A375 (cell line): ENCODE measurements around the gene TAPBP. TPM values are rescaled to one million over a fixed set of nuclear protein-coding genes. Genes with fewer than 3 reads are reported as not detected.

Source experiments
- total RNA-seq: library from RNA; depleted of rRNA; stranded (reverse); fragments of >200 nt; shearing (Covaris generic); gene quantifications from 2 replicates; pipeline ENCODE4 v1.2.3, GENCODE V29; 2014; rRNA removed

The TAPBP gene
- 29.4 and 33.8 TPM in 2 replicates for total RNA-seq

GRCh38 chr6:33313709-33314514 is at the start of gene TAPBP:
Gene TAPBP (minus strand): TSS chr6:33314078. CDS start chr6:33314041, 37 bp downstream.

DNA sequence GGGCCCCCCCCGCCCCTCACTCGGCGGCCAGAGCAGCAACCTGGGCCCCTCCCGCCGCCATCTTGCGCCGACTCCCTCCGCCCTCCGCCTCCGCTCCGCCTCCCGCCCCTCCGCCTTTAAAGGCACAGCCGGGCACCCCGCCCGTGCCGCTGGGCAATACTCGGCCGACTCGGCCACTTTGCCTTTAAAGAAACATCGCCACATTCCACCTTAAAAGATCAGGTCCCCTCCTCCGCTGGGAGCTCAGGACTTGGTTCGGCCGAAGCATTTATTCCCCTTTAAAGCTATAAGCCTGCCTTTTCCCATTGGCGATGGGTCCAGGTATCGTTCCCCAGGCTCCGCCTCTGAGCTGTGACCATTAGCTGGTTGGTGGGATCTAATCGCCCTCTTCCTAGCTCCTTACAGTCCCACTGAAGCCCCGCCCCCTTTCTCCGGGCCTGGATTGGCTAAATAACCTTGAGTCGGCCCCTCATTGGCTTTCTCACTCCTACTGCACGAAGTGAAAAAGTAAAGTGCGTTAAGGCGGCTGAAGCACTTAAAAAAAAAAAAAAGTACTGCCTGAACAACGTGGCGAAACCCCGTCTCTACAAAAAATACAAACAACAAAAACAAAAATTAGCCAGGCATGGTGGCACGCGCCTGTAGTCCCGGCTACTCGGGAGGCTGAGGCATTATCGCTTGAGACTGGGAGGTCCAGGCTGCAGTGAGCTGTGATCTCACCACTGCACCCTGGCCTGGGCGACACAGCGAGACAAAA is 4.0 kb upstream of the TAPBP start, which contains the start of gene ZBTB22:
TSS of gene ZBTB22 (minus strand) at position 76 of the 757 bp plus-strand sequence. CDS start 828 bp downstream, outside the sequence.

GRCh38 chr6:33298773-33299236 is 15.1 kb downstream of the TAPBP start, which contains the start of gene RGL2:
Gene RGL2 (minus strand): TSS chr6:33298942. CDS start chr6:33298610, 332 bp downstream.

GRCh38 chr6:33288921-33289783 is 24.7 kb downstream of the TAPBP start, which contains the start of the genes PFDN6 and WDR46:
Gene PFDN6 (plus strand): TSS chr6:33289601. CDS start chr6:33289857, 256 bp downstream.
Gene WDR46 (minus strand): TSS chr6:33289239. CDS start chr6:33289170, 69 bp downstream.

GRCh38 chr6:33276864-33277662 is 36.8 kb downstream of the TAPBP start, which contains the start of gene B3GALT4:
Gene B3GALT4 (plus strand): TSS chr6:33277123. CDS start chr6:33277420, 297 bp downstream.

GRCh38 chr6:33271468-33272274 is 42.2 kb downstream of the TAPBP start, which contains the start of the genes RPS18 and VPS52:
Gene RPS18 (plus strand): TSS chr6:33272075. CDS start chr6:33272120, 45 bp downstream.
Gene VPS52 (minus strand): TSS chr6:33271876. CDS start chr6:33271675, 201 bp downstream.

Other genes with a start within 250 kb of the TAPBP start
- 147 and 155 TPM in 2 replicates for gene HLA-DPA1, start 240.4 kb downstream of the TAPBP start, total RNA-seq
- gene HLA-DPB1, start 238.1 kb downstream of the TAPBP start, total RNA-seq: 96.3 and 110 TPM in 2 replicates
- gene COL11A2, start 121.6 kb downstream of the TAPBP start, total RNA-seq: 4.9 and 7.6 TPM in 2 replicates
- 23.0 and 23.8 TPM in 2 replicates for gene RXRB, start 113.4 kb downstream of the TAPBP start, total RNA-seq
- gene SLC39A7, start 113.2 kb downstream of the TAPBP start, total RNA-seq: 72.3 and 75.1 TPM in 2 replicates
- gene HSD17B8, start 109.4 kb downstream of the TAPBP start, total RNA-seq: 19.9 and 28.1 TPM in 2 replicates
- 33.7 and 37.4 TPM in 2 replicates for gene RING1, start 105.6 kb downstream of the TAPBP start, total RNA-seq
- gene VPS52, start 42.2 kb downstream of the TAPBP start, total RNA-seq: 24.0 and 24.9 TPM in 2 replicates
- gene RPS18, start 42.0 kb downstream of the TAPBP start, total RNA-seq: 5,548 and 5,916 TPM in 2 replicates
- gene B3GALT4, start 37.0 kb downstream of the TAPBP start, total RNA-seq: 1.1 and 2.6 TPM in 2 replicates
- gene WDR46, start 24.8 kb downstream of the TAPBP start, total RNA-seq: 127 and 134 TPM in 2 replicates
- 224 and 227 TPM in 2 replicates for gene PFDN6, start 24.5 kb downstream of the TAPBP start, total RNA-seq
- 24.5 and 26.1 TPM in 2 replicates for gene RGL2, start 15.1 kb downstream of the TAPBP start, total RNA-seq
- 12.6 and 14.3 TPM in 2 replicates for gene ZBTB22, start 3.7 kb upstream of the TAPBP start, total RNA-seq
- 47.5 and 49.4 TPM in 2 replicates for gene DAXX, start 8.9 kb upstream of the TAPBP start, total RNA-seq
- gene KIFC1, start 77.7 kb upstream of the TAPBP start, total RNA-seq: 34.4 and 37.4 TPM in 2 replicates
- gene PHF1, start 96.9 kb upstream of the TAPBP start, total RNA-seq: 19.8 and 23.8 TPM in 2 replicates
- gene CUTA, start 104.0 kb upstream of the TAPBP start, total RNA-seq: 124 and 136 TPM in 2 replicates
- gene SYNGAP1, start 106.0 kb upstream of the TAPBP start, total RNA-seq: 3.6 and 4.1 TPM in 2 replicates
- 3.9 and 7.3 TPM in 2 replicates for gene ZBTB9, start 140.5 kb upstream of the TAPBP start, total RNA-seq